ENCODE data around the gene YBX2.

YBX2 gene

GRCh38 chr17:7280519-7281073 lies 13.8 kb downstream of the YBX2 start (continued):
- TF ChIP-seq, protein P1, sequence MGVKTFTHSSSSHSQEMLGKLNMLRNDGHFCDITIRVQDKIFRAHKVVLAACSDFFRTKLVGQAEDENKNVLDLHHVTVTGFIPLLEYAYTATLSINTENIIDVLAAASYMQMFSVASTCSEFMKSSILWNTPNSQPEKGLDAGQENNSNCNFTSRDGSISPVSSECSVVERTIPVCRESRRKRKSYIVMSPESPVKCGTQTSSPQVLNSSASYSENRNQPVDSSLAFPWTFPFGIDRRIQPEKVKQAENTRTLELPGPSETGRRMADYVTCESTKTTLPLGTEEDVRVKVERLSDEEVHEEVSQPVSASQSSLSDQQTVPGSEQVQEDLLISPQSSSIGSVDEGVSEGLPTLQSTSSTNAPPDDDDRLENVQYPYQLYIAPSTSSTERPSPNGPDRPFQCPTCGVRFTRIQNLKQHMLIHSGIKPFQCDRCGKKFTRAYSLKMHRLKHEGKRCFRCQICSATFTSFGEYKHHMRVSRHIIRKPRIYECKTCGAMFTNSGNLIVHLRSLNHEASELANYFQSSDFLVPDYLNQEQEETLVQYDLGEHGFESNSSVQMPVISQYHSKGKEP (tag by site-specific recombination; IDR thresholded peaks at IDR 0.05), result no peak
- TF ChIP-seq GLI2 (tag by site-specific recombination; IDR thresholded peaks at IDR 0.05; ENCODE audit: borderline replicate concordance, low read depth) (no peak), ZNF175 (tag by site-specific recombination; IDR thresholded peaks at IDR 0.05) (no peak), BCL11A (tag by site-specific recombination; IDR thresholded peaks at IDR 0.05; ENCODE audit: low read depth) (peak; percentile 83; the same call in 1 of the 2 replicates), GFI1B (tag by site-specific recombination; IDR thresholded peaks at IDR 0.05) (no peak), ZNF510 (tag by site-specific recombination; IDR thresholded peaks at IDR 0.05; ENCODE audit: insufficient replicate concordance) (no peak), ZNF521 (tag by site-specific recombination; IDR thresholded peaks at IDR 0.05) (no peak), ZSCAN23 (tag by site-specific recombination; IDR thresholded peaks at IDR 0.05) (no peak), SALL2 (tag by site-specific recombination; IDR thresholded peaks at IDR 0.05; ENCODE audit: borderline replicate concordance) (no peak), ZNF121 (tag by site-specific recombination; IDR thresholded peaks at IDR 0.05) (no peak), ZBTB20 (tag by site-specific recombination; IDR thresholded peaks at IDR 0.05) (peak; percentile 80), ZNF600 (tag by site-specific recombination; IDR thresholded peaks at IDR 0.05) (peak; percentile 94), ZNF214 (tag by site-specific recombination; IDR thresholded peaks at IDR 0.05; ENCODE audit: borderline replicate concordance) (no peak), SCRT2 (tag by site-specific recombination; IDR thresholded peaks at IDR 0.05) (peak; percentile 67), ZNF785 (tag by site-specific recombination; IDR thresholded peaks at IDR 0.05) (no peak), ZNF549 (tag by site-specific recombination; IDR thresholded peaks at IDR 0.05) (no peak), ZNF184 (tag by site-specific recombination; IDR thresholded peaks at IDR 0.05) (no peak), ZNF670 (tag by site-specific recombination; IDR thresholded peaks at IDR 0.05; ENCODE audit: low read depth) (no peak), ZNF558 (tag by site-specific recombination; IDR thresholded peaks at IDR 0.05) (peak; percentile 31; the same call in 1 of the 2 replicates), ZBTB17 (tag by site-specific recombination; IDR thresholded peaks at IDR 0.05) (peak; percentile 90), ZNF155 (tag by site-specific recombination; IDR thresholded peaks at IDR 0.05) (no peak), SCRT1 (tag by site-specific recombination; IDR thresholded peaks at IDR 0.05; ENCODE audit: borderline replicate concordance) (no peak), ZNF394 (tag by site-specific recombination; IDR thresholded peaks at IDR 0.05; ENCODE audit: borderline replicate concordance) (peak; percentile 71), ZNF791 (tag by site-specific recombination; IDR thresholded peaks at IDR 0.05) (no peak), ZNF624 (tag by site-specific recombination; IDR thresholded peaks at IDR 0.05) (no peak), ZBTB21 (tag by site-specific recombination; IDR thresholded peaks at IDR 0.05) (no peak)
- TF ChIP-seq, protein P2, sequence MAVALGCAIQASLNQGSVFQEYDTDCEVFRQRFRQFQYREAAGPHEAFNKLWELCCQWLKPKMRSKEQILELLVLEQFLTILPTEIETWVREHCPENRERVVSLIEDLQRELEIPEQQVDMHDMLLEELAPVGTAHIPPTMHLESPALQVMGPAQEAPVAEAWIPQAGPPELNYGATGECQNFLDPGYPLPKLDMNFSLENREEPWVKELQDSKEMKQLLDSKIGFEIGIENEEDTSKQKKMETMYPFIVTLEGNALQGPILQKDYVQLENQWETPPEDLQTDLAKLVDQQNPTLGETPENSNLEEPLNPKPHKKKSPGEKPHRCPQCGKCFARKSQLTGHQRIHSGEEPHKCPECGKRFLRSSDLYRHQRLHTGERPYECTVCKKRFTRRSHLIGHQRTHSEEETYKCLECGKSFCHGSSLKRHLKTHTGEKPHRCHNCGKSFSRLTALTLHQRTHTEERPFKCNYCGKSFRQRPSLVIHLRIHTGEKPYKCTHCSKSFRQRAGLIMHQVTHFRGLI (tag by site-specific recombination; IDR thresholded peaks at IDR 0.05), result no peak
- TF ChIP-seq, protein P3, sequence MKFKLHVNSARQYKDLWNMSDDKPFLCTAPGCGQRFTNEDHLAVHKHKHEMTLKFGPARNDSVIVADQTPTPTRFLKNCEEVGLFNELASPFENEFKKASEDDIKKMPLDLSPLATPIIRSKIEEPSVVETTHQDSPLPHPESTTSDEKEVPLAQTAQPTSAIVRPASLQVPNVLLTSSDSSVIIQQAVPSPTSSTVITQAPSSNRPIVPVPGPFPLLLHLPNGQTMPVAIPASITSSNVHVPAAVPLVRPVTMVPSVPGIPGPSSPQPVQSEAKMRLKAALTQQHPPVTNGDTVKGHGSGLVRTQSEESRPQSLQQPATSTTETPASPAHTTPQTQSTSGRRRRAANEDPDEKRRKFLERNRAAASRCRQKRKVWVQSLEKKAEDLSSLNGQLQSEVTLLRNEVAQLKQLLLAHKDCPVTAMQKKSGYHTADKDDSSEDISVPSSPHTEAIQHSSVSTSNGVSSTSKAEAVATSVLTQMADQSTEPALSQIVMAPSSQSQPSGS (tag by site-specific recombination; IDR thresholded peaks at IDR 0.05; ENCODE audit: low read depth), result no peak
- TF ChIP-seq, protein P4, sequence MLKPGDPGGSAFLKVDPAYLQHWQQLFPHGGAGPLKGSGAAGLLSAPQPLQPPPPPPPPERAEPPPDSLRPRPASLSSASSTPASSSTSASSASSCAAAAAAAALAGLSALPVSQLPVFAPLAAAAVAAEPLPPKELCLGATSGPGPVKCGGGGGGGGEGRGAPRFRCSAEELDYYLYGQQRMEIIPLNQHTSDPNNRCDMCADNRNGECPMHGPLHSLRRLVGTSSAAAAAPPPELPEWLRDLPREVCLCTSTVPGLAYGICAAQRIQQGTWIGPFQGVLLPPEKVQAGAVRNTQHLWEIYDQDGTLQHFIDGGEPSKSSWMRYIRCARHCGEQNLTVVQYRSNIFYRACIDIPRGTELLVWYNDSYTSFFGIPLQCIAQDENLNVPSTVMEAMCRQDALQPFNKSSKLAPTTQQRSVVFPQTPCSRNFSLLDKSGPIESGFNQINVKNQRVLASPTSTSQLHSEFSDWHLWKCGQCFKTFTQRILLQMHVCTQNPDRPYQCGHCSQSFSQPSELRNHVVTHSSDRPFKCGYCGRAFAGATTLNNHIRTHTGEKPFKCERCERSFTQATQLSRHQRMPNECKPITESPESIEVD (tag by site-specific recombination; IDR thresholded peaks at IDR 0.05), result no peak
- TF ChIP-seq, protein P5, sequence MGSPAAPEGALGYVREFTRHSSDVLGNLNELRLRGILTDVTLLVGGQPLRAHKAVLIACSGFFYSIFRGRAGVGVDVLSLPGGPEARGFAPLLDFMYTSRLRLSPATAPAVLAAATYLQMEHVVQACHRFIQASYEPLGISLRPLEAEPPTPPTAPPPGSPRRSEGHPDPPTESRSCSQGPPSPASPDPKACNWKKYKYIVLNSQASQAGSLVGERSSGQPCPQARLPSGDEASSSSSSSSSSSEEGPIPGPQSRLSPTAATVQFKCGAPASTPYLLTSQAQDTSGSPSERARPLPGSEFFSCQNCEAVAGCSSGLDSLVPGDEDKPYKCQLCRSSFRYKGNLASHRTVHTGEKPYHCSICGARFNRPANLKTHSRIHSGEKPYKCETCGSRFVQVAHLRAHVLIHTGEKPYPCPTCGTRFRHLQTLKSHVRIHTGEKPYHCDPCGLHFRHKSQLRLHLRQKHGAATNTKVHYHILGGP (tag by site-specific recombination; IDR thresholded peaks at IDR 0.05), result no peak
- TF ChIP-seq, protein P6, sequence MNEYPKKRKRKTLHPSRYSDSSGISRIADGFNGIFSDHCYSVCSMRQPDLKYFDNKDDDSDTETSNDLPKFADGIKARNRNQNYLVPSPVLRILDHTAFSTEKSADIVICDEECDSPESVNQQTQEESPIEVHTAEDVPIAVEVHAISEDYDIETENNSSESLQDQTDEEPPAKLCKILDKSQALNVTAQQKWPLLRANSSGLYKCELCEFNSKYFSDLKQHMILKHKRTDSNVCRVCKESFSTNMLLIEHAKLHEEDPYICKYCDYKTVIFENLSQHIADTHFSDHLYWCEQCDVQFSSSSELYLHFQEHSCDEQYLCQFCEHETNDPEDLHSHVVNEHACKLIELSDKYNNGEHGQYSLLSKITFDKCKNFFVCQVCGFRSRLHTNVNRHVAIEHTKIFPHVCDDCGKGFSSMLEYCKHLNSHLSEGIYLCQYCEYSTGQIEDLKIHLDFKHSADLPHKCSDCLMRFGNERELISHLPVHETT (tag by site-specific recombination; IDR thresholded peaks at IDR 0.05), result peak; percentile 70; the same call in 1 of the 2 replicates

Data from HEK293 (cell line).